Suprapubic skin (tissue), 4 donors: Measurements from ENCODE around the gene ADM2. TPM values are rescaled to one million over a fixed set of nuclear protein-coding genes. Genes with fewer than 3 reads are reported as not detected.

Source experiments
- DNase-seq, 2 donors: peaks; one replicate each; pipeline ENCODE4 v3.0.0-alpha.2; 2019; ENCODE audit warnings: low spot score in 2 of 2
- H3K27ac ChIP-seq: fragments of 200-600 bp; sonication (generic); one replicate; pipeline ENCODE4 v1.5.1; 2019
- H3K27me3 ChIP-seq: fragments of 200-600 bp; sonication (generic); one replicate; pipeline ENCODE4 v1.5.1; 2019
- H3K36me3 ChIP-seq: fragments of 200-600 bp; sonication (generic); one replicate; pipeline ENCODE4 v1.5.1; 2019
- H3K4me1 ChIP-seq: fragments of 200-600 bp; sonication (generic); one replicate; pipeline ENCODE4 v1.5.1; 2019
- H3K4me3 ChIP-seq: fragments of 200-600 bp; sonication (generic); one replicate; pipeline ENCODE4 v1.5.1; 2019; ENCODE audit warnings: mild to moderate bottlenecking
- H3K9me3 ChIP-seq: fragments of 200-600 bp; sonication (generic); one replicate; pipeline ENCODE4 v1.5.1; 2019
- CTCF ChIP-seq, 2 donors: fragments of 200-600 bp in 1 of 2; fragments of 450-650 bp in 1 of 2; sonication (generic) in 1 of 2; IDR thresholded peaks; one replicate each; pipeline ENCODE4 v1.5.1; 2016 to 2019; ENCODE audit warnings: antibody characterized with exemption in 2 of 2, mild to moderate bottlenecking in 1 of 2, moderate library complexity in 1 of 2
- EP300 ChIP-seq: sonication (generic); formaldehyde crosslinking; IDR thresholded peaks from one replicate; pipeline ENCODE4 v1.6.1; 2017; ENCODE audit warnings: antibody characterized with exemption
- POLR2A ChIP-seq, 2 donors: fragments of 450-650 bp; IDR thresholded peaks; one replicate each; pipeline ENCODE4 v1.6.1; 2017; ENCODE audit warnings: antibody characterized with exemption in 2 of 2, mild to moderate bottlenecking in 2 of 2, moderate library complexity in 2 of 2
- POLR2AphosphoS5 ChIP-seq, 3 donors: sonication (generic); formaldehyde crosslinking; IDR thresholded peaks; one replicate each; pipeline ENCODE4 v1.6.1; 2017; ENCODE audit warnings: antibody characterized with exemption in 3 of 3
- WGBS: methylation state at CpG from one replicate; pipeline ENCODE4 v1.1.5; 2018; 5-methylcytosine and 5-hydroxymethylcytosine counted together
- total RNA-seq, 4 donors: library from RNA; depleted of rRNA; stranded (reverse); fragments of >200 nt; gene quantifications; one replicate each; pipeline ENCODE4 v1.1.0, GENCODE V29; 2016

The ADM2 gene
- total RNA-seq, 4 donors from 2014 or later: 0.24 to 2.7 (median 0.30) TPM; not detected in 1

GRCh38 chr22:50447576-50448551 is 33.5 kb upstream of the ADM2 start:
- no peak for TF ChIP-seq EP300
- TF ChIP-seq POLR2AphosphoS5 (IDR thresholded peaks at IDR 0.05): no peak
- no peak for TF ChIP-seq POLR2A (IDR thresholded peaks at IDR 0.05)
- no peak for TF ChIP-seq CTCF (IDR thresholded peaks at IDR 0.05)
- WGBS: 85% methylated on average over 21 of the region's 27 CpGs
- no peak overlapping the region for H3K27ac ChIP-seq
- no peak for DNase-seq
- H3K4me1 ChIP-seq: no peaks in the 10 kb centered on the region
- peaks cover 63% of the 10 kb centered on the region for H3K36me3 ChIP-seq
- H3K4me3 ChIP-seq: no peak overlapping the region
- no peaks in the 10 kb centered on the region for H3K27me3 ChIP-seq
- H3K9me3 ChIP-seq: no peaks in the 10 kb centered on the region

- H3K4me1 ChIP-seq: no peaks in the 10 kb centered on the region
- H3K9me3 ChIP-seq: no peaks in the 10 kb centered on the region
- no peaks in the 10 kb centered on the region for H3K27me3 ChIP-seq
- DNase-seq: no peak
- 86% methylated on average over 5 of the region's 5 CpGs for WGBS
- no peak overlapping the region for H3K27ac ChIP-seq
- H3K36me3 ChIP-seq: peaks cover 77% of the 10 kb centered on the region
- H3K4me3 ChIP-seq: no peak overlapping the region
- no peak for TF ChIP-seq POLR2AphosphoS5 (IDR thresholded peaks at IDR 0.05)
- no peak for TF ChIP-seq CTCF (IDR thresholded peaks at IDR 0.05)
- no peak for TF ChIP-seq POLR2A (IDR thresholded peaks at IDR 0.05)
- TF ChIP-seq EP300: no peak
Observed at GRCh38 chr22:50452649-50453048, 28.7 kb upstream of the ADM2 start.

- TF ChIP-seq POLR2A (IDR thresholded peaks at IDR 0.05) (no peak), POLR2AphosphoS5 (IDR thresholded peaks at IDR 0.05) (no peak), CTCF (IDR thresholded peaks at IDR 0.05) (no peak), EP300 (no peak)
- Histone ChIP-seq H3K9me3 (no peaks in the 10 kb centered on the region), H3K4me3 (no peak overlapping the region), H3K4me1 (no peaks in the 10 kb centered on the region), H3K27me3 (no peaks in the 10 kb centered on the region), H3K36me3 (peaks cover 78% of the 10 kb centered on the region), H3K27ac (no peak overlapping the region)
- WGBS: 94% methylated on average over 14 of the region's 27 CpGs
- no peak for DNase-seq
Observed at GRCh38 chr22:50454556-50455075, 26.7 kb upstream of the ADM2 start.

- H3K36me3 ChIP-seq: peaks cover 78% of the 10 kb centered on the region
- WGBS: 88% methylated on average over 12 of the region's 18 CpGs
- no peak for DNase-seq
Observed at GRCh38 chr22:50455201-50455600, 26.1 kb upstream of the ADM2 start.

More at GRCh38 chr22:50455201-50455600, 26.1 kb upstream of the ADM2 start:
- Histone ChIP-seq H3K9me3 (no peaks in the 10 kb centered on the region), H3K27ac (no peak overlapping the region), H3K4me3 (no peak overlapping the region), H3K4me1 (no peaks in the 10 kb centered on the region), H3K27me3 (no peaks in the 10 kb centered on the region)
- TF ChIP-seq POLR2A (IDR thresholded peaks at IDR 0.05): no peak
- TF ChIP-seq POLR2AphosphoS5 (IDR thresholded peaks at IDR 0.05): no peak
- no peak for TF ChIP-seq CTCF (IDR thresholded peaks at IDR 0.05)
- TF ChIP-seq EP300: no peak
